AG09319 (cell line): ENCODE results near the gene CACNA2D2.

Source experiments
- DNase-seq: peaks from one replicate; pipeline ENCODE4 v3.0.0-alpha.2; 2010; ENCODE audit warnings: low read depth; ENCODE audit errors: extremely low read depth
- CTCF ChIP-seq: IDR thresholded peaks from 2 replicates; pipeline ENCODE4 v1.5.1; 2011; ENCODE audit warnings: low read depth, mild to moderate bottlenecking, inconsistent platforms, low read length, moderate library complexity

Gene CACNA2D2

GRCh38 chr3:50509715-50510114 lies 6.3 kb upstream of the CACNA2D2 start:
- no peak for TF ChIP-seq CTCF

GRCh38 chr3:50508821-50509220 lies 5.4 kb upstream of the CACNA2D2 start:
- TF ChIP-seq CTCF: no peak
- DNase-seq: no peak

More at GRCh38 chr3:50509715-50510114, 6.3 kb upstream of the CACNA2D2 start:
- DNase-seq: no peak

- no peak for TF ChIP-seq CTCF
- no peak for DNase-seq
These were observed 2.7 kb upstream of the CACNA2D2 start for GRCh38 chr3:50506169-50506568.

GRCh38 chr3:50504681-50505080 lies 1.2 kb upstream of the CACNA2D2 start:
- TF ChIP-seq CTCF: no peak
- no peak for DNase-seq

- TF ChIP-seq CTCF: no peak
- DNase-seq: no peak
These were observed 630 bp downstream of the CACNA2D2 start for GRCh38 chr3:50502584-50503423.

GRCh38 chr3:50502225-50502583 lies 1.2 kb downstream of the CACNA2D2 start:
- no peak for DNase-seq
- no peak for TF ChIP-seq CTCF

- TF ChIP-seq CTCF: no peak
- DNase-seq: no peak
These were observed 7.6 kb downstream of the CACNA2D2 start for GRCh38 chr3:50495609-50496423.
